Lung (tissue), 12 donors: ENCODE measurements around the gene MED31. TPM values are rescaled to one million over a fixed set of nuclear protein-coding genes. Genes with fewer than 3 reads are reported as not detected.

Source experiments
- ATAC-seq: fragments of 200-7000 bp; cut with Tn5 transposase; one replicate; pipeline ENCODE4 v1.9.1; 2020; ENCODE audit warnings: moderate number of reproducible peaks; ENCODE audit not compliant: insufficient read depth, low FRiP score
- DNase-seq, 3 donors: peaks; one replicate each; pipeline ENCODE4 v3.0.0-alpha.2; 2013 to 2017
- H3K27ac ChIP-seq, 2 donors: one replicate each; pipeline ENCODE4 v1.5.1; 2013; ENCODE audit warnings: mild to moderate bottlenecking in 2 of 2, moderate library complexity in 2 of 2, control low read depth in 1 of 2, inconsistent platforms in 1 of 2, low read depth in 1 of 2, low read length in 1 of 2
- H3K27me3 ChIP-seq, 3 donors: one replicate each; pipeline ENCODE4 v1.5.1; 2013; ENCODE audit warnings: low read length in 2 of 3; ENCODE audit not compliant: control insufficient read depth in 3 of 3, insufficient read depth in 3 of 3
- H3K36me3 ChIP-seq, 4 donors: one replicate each; pipeline ENCODE4 v1.5.1; 2013; ENCODE audit warnings: low read length in 4 of 4, mild to moderate bottlenecking in 1 of 4, moderate library complexity in 1 of 4; ENCODE audit not compliant: control insufficient read depth in 4 of 4, insufficient read depth in 4 of 4
- H3K4me1 ChIP-seq, 5 donors: one replicate each; pipeline ENCODE4 v1.5.1; 2013; ENCODE audit warnings: low read length in 5 of 5, mild to moderate bottlenecking in 2 of 5, moderate library complexity in 1 of 5; ENCODE audit not compliant: control insufficient read depth in 5 of 5, insufficient read depth in 5 of 5
- H3K4me3 ChIP-seq: one replicate; pipeline ENCODE4 v1.5.1; 2013; ENCODE audit warnings: mild to moderate bottlenecking, control low read depth, moderate library complexity
- H3K9ac ChIP-seq, 2 donors: one replicate each; pipeline ENCODE4 v1.5.1; 2013; ENCODE audit warnings: low read length in 2 of 2, control low read depth in 1 of 2; ENCODE audit not compliant: insufficient read depth in 1 of 2
- H3K9me3 ChIP-seq, 4 donors: one replicate each; pipeline ENCODE4 v1.5.1; 2013; ENCODE audit warnings: low read length in 3 of 4, mild to moderate bottlenecking in 1 of 4, moderate library complexity in 1 of 4; ENCODE audit not compliant: control insufficient read depth in 4 of 4, insufficient read depth in 3 of 4
- WGBS, 2 donors: extraction: QIAGEN DNeasy Blood & Tissue Kit; methylation state at CpG; one replicate each; pipeline ENCODE4 v1.1.7; 2013; 5-methylcytosine and 5-hydroxymethylcytosine counted together
- polyA plus RNA-seq, 2 donors: library from polyadenylated mRNA; stranded (reverse); fragments of 200-250 nt; gene quantifications; one replicate each; pipeline ENCODE4 v1.2.1, GENCODE V29; 2013
- total RNA-seq, 2 donors: library from RNA; depleted of rRNA in 1 of 2; stranded (reverse); fragments of >200 nt in 1 of 2; gene quantifications; one replicate each; pipeline ENCODE4 v1.2.1, GENCODE V29; 2014 to 2021
- TF ChIP-seq, protein P1 (sequence below): IDR thresholded peaks from 2 replicates; pipeline ENCODE4 v1.5.1; 2012; ENCODE audit warnings: mild to moderate bottlenecking; ENCODE audit errors: control extremely low read depth, extremely low read depth
- donor health status: control.
- donor health status: control.
- donor health status: Bipolar disorder and iron deficiency.
- donor health status: healthy.
- donor health status: DM: yes; HTN: yes; CAD: no.

Gene MED31
- total and polyA plus RNA-seq, 4 donors: 16.6 to 27.7 (median 19.2) TPM

DNA sequence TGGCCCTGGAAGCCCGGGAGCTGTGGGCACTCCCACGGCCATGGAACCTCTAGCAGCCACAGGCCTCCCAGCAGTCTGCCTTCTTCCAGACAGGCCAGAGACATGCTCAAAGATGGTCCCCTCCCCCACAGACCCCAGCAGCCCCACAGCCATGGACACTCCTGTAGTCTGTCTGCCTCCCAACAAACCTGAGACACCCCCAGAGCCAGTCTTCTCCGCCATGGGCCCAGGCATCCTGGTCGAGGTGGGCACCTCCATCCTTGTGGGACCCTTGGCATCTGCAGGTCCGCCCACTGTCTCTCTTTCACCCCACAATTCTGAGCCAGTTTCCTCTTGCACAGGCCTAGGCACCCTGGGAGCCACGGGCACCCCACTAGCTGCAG, 14.0 kb downstream of the MED31 start:
- no peaks in the 10 kb centered on the region for H3K27me3 ChIP-seq
- WGBS, 2 donors: 94 to 98% methylated on average over 6 of the region's 6 CpGs
- DNase-seq: no peak
- H3K36me3 ChIP-seq: peaks cover 3 to 18% (median 9%) of the 10 kb centered on the region in 4 donors
- no peak overlapping the region for H3K9ac ChIP-seq
- H3K4me3 ChIP-seq: no peak overlapping the region
- no peak overlapping the region for H3K27ac ChIP-seq
- peaks cover 5 to 15% (median 13%) of the 10 kb centered on the region in 5 donors for H3K4me1 ChIP-seq
- ATAC-seq: no peak
- TF ChIP-seq, protein P1, sequence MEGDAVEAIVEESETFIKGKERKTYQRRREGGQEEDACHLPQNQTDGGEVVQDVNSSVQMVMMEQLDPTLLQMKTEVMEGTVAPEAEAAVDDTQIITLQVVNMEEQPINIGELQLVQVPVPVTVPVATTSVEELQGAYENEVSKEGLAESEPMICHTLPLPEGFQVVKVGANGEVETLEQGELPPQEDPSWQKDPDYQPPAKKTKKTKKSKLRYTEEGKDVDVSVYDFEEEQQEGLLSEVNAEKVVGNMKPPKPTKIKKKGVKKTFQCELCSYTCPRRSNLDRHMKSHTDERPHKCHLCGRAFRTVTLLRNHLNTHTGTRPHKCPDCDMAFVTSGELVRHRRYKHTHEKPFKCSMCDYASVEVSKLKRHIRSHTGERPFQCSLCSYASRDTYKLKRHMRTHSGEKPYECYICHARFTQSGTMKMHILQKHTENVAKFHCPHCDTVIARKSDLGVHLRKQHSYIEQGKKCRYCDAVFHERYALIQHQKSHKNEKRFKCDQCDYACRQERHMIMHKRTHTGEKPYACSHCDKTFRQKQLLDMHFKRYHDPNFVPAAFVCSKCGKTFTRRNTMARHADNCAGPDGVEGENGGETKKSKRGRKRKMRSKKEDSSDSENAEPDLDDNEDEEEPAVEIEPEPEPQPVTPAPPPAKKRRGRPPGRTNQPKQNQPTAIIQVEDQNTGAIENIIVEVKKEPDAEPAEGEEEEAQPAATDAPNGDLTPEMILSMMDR: no peak
- H3K9me3 ChIP-seq: no peaks in the 10 kb centered on the region

GRCh38 chr17:6636616-6637457, 14.6 kb downstream of the MED31 start:
- H3K4me3 ChIP-seq: no peak overlapping the region
- H3K9ac ChIP-seq: no peak overlapping the region
- WGBS, 2 donors: 94 to 95% methylated on average over 17 of the region's 17 CpGs
- TF ChIP-seq, protein P1: no peak
- DNase-seq (no peak), ATAC-seq (no peak)
- peaks cover 5 to 15% (median 12%) of the 10 kb centered on the region in 5 donors for H3K4me1 ChIP-seq
- H3K27me3 ChIP-seq: no peaks in the 10 kb centered on the region
- H3K36me3 ChIP-seq: peaks cover 3 to 18% (median 11%) of the 10 kb centered on the region in 4 donors
- no peaks in the 10 kb centered on the region for H3K9me3 ChIP-seq
- H3K27ac ChIP-seq: no peak overlapping the region

GRCh38 chr17:6636105-6636504, 15.3 kb downstream of the MED31 start:
- Histone ChIP-seq H3K4me3 (no peak overlapping the region), H3K36me3 (peaks cover 3 to 24% (median 11%) of the 10 kb centered on the region in 4 donors), H3K9ac (no peak overlapping the region), H3K27me3 (no peaks in the 10 kb centered on the region), H3K27ac (no peak overlapping the region), H3K4me1 (peaks cover 5 to 15% (median 8%) of the 10 kb centered on the region in 5 donors), H3K9me3 (no peaks in the 10 kb centered on the region)
- DNase-seq (no peak), ATAC-seq (no peak)
- TF ChIP-seq, protein P1: no peak
- WGBS, 2 donors: 80 to 86% methylated on average over 2 of the region's 2 CpGs
